GM18951 (cell line): ENCODE measurements around the gene KCNJ5.

Experiments
- POLR2A ChIP-seq: IDR thresholded peaks from 4 replicates; pipeline ENCODE4 v1.6.1; 2011; ENCODE audit warnings: mild to moderate bottlenecking; ENCODE audit not compliant: insufficient read length, insufficient read depth; ENCODE audit errors: extremely low read depth
- in situ Hi-C: fragments of 300-500 bp; cut with MboI; formaldehyde crosslinking; loops from one replicate; pipeline ENCODE4 v1.12.0; 2022; ENCODE audit warnings: low sequenced_read_pairs, mixed read lengths, inconsistent platforms; ENCODE audit not compliant: unreplicated experiment

Gene KCNJ5

GRCh38 chr11:128859563-128860441 is 31.4 kb upstream of the KCNJ5 start:
- TF ChIP-seq POLR2A, result no peak

DNA sequence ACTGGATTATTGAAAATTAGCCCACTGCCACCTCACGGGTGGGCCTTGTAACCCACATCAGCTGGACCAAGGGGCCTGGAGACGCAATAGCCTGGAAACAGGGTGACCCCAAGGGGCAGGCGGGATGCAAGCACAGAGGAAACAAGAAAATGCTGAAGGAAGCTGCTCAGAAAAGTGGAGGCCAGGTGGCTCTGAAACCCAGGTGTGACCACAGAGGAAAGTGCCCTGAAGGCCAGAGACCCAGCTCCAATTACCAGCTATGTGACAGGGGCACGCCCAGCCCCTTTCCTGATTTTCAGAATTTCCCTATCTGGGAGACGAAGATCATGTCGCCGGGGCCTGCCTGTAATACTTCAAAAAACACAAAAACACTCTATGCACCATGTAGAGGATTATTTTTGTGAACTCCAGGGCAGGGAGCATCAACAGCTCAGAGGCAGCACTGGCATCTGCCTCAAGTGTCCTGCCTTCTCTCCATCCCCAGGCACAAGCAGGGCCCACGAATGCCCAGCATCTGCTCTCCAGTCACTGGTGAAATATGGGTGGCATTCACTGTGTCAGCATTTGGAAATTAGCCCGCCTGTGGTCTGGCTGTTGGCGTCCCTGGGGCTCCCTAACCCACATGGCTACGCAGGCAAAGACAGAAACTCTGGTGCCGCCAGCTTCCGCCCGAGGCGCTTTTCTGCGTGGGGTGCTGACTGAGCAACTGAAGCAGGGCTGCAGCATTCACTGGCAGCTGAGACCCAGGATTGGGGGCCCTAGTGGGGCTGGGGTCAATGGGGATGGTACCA is 30.4 kb upstream of the KCNJ5 start:
- TF ChIP-seq POLR2A, result no peak
- in situ Hi-C loops, result no loop called here

More at GRCh38 chr11:128859563-128860441, 31.4 kb upstream of the KCNJ5 start:
- in situ Hi-C loops, result no loop called here

DNA sequence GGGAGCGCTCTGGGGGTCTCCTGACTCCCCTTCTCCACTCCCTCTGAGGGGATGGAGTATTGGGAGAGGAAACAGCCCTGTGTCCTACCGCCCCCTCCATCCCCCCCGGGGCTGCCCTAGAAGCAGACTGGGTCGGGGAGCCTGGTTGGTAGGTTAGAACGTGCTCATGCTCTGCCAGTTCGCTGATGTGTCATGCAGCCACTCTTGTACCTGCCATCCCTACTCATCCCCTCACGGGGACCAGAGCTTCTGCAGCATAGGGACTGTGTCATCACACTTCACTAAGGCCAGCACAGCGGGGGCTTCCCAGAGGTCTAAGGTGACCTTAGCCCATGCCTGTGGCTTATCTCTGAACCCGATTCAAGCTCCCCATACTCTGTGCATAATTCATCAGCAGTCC is 28.8 kb upstream of the KCNJ5 start:
- no peak for TF ChIP-seq POLR2A
- in situ Hi-C loops, result no loop called here

DNA sequence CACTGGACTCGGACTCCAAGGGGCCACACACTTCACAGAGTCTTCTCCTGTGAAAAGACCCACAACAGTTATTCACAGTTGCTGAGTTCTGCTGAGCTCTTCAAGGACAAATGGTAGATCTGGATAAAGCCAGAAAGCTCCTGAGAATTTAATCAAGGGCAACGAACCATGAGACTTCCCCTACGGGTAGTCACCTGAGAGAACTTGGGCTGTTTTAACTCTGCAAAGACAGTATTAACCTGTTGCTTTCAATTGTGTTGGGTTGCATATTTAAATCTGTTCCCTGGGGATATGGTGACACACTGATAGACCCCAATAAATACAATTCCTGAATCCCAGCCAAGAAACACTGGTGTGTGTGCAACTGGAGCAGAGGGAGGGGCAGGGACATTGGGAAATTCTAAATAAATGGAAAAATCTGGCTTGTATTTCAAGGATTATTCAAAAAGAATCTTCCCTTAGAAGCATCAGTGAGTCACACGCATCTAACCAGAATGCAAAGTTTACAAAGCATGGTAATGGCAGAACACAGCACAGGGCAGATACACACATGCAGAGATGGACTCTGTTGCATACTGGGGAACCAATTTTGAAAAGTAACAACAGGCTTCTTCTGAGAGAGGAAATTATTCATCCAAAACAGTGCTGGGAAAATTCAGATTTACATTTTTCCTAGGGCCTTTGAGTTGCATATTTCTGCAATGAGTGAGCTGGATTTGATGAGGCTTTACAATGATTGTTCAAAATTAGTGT is 28.1 kb upstream of the KCNJ5 start:
- in situ Hi-C loops, result no loop called here
- no peak for TF ChIP-seq POLR2A

DNA sequence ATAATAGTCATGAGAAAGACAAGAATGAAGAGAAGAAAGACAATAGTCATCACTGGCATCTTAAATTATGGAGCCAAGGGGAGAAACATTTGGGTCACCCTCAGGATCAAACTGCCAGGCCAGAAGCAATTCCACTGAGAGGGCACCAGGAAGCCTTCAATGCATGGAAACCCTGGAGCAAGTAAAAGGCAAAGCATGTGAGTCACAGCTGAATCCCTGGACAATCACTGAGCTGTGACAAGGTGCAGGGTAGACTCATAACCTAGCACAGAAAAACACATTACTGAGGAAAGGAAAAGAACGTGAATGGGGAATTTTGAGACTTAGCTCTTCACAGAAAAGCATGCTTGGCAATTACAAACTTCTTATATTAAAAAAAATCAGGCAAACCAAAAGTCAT is 25.7 kb upstream of the KCNJ5 start:
- no peak for TF ChIP-seq POLR2A
- in situ Hi-C loops, result no loop called here

DNA sequence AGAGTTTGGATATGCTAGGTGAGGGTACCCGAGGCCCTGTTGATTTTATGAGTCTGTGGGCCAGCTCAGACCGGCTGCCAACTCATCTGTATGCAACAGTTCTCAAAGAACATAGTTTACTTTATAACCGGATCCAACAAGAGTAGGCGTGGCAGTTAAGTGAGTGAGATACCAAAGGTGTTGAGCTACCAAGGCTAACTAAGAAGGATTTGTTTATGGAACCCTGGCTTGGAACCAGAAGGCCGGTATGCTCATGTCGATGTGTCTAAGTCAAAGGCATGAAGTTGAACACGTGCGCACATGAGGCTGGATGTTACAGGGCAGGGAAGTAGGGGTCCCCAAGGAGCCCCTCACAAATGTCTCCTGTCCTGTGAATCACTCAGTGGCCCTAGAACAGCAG is 23.9 kb upstream of the KCNJ5 start, which contains the start of gene KCNJ1:
KCNJ1 (minus strand) TSS at position 20 of the 400 bp plus-strand sequence. CDS start 27,053 bp downstream, outside the sequence.
- TF ChIP-seq POLR2A, result no peak
- in situ Hi-C loops, result no loop called here

- in situ Hi-C loops, result no loop called here
- no peak for TF ChIP-seq POLR2A
These were observed 22.1 kb upstream of the KCNJ5 start for GRCh38 chr11:128868841-128869671.

DNA sequence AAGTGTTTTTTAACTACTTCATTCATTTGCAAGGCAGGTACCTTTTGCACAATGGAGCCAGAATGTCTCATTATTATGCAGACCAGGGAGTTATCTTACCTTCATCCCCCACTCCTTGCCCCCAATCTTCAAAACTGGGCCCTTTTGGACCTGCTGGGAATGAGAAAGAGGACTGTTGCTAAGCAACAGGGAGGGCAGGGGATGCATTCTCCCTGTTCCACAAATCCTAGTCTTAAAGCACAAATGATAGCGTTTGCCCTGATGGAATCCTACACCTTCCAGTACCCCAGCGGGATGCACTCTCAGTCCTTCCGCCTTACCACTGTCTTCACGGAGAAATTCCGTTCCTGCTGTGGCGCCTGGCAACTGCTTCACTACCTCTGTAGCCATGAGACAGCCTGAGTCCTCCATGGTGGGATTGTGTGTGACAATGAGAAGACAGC is 20.0 kb upstream of the KCNJ5 start:
- in situ Hi-C loops, result no loop called here
- no peak for TF ChIP-seq POLR2A

DNA sequence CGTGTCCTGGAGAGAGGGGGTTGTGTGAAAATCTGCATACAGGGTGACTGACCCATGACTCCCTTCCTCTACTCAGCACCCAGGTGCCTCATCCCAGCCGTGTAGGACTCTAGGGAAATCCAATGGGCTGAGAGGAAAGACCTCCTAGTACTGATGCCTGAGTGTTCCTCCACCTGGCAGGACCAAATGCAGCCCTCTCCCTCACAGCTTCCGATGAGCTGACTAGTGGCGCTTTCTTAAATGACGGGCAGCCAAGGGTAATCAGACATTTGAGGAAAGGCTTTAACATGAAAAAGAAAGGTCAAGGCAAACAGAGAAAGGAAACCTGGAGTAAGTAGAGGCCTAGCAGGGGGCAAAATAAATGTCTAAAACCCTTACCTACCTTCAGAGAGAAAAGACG is 19.1 kb upstream of the KCNJ5 start:
- TF ChIP-seq POLR2A, result no peak
- in situ Hi-C loops, result no loop called here

DNA sequence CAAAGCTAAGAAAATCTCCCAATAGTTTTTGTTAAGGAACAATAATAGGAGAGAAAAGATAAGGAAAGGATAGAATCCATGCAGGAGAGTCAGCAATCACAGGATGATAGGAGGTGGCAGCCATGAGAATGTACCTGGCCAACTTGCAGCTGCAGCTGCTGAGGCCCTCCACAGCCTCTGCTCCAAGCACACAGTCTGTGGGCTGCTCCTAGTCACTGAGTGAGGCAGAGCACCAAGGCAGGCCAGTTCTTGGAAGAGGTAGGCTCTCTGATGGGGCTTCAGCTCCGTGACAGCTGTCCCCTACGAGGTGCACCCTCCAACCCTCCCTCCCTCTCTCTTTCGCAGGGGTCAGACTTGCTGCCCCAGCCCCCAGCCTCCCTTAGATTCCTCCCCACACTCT is 18.6 kb upstream of the KCNJ5 start:
- in situ Hi-C loops, result no loop called here
- no peak for TF ChIP-seq POLR2A

DNA sequence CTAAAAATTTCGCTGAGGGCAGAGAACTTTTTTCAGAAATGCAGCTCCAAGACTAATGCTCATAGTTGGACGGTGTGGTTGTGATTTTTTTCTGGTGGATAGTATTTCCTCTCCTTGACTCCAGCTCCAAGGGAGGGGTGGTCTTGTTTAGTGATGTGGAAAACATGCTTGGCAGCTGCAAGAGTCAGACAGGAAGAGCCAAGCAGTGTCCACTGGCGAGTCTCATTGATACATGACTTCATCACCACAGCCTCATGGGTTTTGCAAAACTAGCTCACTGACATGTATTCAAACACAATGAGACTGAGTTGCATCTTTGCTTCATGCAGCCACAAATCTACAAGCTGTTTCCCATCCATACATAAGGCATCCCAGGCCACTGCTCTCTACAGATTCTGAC is 16.7 kb upstream of the KCNJ5 start:
- no peak for TF ChIP-seq POLR2A
- in situ Hi-C loops, result no loop called here

GRCh38 chr11:128876133-128876650 is 15.0 kb upstream of the KCNJ5 start:
- in situ Hi-C loops, result no loop called here
- no peak for TF ChIP-seq POLR2A
